Muscle of back (tissue), 11 donors: Measurements from ENCODE around the gene OVCA2. TPM values are rescaled to one million over a fixed set of nuclear protein-coding genes. Genes with fewer than 3 reads are reported as not detected.

ENCODE experiments used
- DNase-seq, 3 donors: peaks; one replicate each; pipeline versions ENCODE4 v3.0.0 to v3.0.0-alpha.2; 2013
- polyA plus RNA-seq, 10 donors: library from polyadenylated mRNA; unstranded; fragments of 120-200 nt; gene quantifications; one replicate each; pipeline ENCODE4 v1.2.1, GENCODE V29; 2013; ENCODE audit not compliant: insufficient read length in 10 of 10

The OVCA2 gene
- polyA plus RNA-seq, 10 donors: 6.5 to 15.3 (median 10.6) TPM

DNA sequence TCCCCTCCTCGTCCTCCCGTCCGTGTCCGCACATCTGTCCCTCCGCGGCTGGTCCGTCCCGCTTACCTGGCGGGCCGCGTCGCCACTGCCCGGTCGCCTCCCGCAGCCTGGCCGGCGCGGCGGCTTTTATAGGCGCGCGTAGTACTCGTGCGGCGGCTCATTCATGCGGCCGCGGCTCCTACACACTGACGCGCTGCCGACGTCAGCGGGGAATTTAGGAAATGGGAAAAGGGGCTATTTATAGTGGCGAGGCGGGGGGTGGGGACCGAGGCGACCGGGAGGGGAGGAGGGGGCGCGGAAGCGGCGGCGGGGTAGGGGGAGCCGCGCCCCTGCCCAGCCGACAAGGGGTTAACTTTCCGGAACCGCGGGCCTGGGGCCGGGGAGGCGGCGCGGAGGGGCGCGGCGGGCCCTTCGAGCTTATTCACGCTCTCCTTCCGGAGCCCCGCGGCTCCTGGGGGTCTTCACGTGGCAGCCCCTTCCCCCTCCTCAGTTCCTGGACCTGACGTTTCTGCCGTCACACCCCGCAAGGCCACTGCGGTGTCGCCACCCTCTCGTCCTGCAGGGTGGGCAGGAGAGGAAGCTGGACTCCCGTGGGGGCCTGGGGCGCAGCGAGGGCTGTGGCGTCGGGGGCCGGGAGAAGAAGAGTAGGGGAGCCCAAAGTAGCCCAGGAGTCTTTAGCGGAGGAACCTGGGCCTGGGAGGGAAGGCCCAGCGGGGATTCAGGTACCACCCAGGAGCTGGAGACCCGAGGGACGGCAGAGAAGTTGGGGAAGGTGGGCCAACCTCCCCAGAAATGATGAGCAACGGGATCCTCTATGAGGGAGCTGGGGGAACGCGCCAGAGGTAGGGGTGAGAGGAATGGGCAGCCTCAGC is 9.5 kb downstream of the OVCA2 start:
- peak in 1 of 3 donors; percentile 69 for DNase-seq

DNA sequence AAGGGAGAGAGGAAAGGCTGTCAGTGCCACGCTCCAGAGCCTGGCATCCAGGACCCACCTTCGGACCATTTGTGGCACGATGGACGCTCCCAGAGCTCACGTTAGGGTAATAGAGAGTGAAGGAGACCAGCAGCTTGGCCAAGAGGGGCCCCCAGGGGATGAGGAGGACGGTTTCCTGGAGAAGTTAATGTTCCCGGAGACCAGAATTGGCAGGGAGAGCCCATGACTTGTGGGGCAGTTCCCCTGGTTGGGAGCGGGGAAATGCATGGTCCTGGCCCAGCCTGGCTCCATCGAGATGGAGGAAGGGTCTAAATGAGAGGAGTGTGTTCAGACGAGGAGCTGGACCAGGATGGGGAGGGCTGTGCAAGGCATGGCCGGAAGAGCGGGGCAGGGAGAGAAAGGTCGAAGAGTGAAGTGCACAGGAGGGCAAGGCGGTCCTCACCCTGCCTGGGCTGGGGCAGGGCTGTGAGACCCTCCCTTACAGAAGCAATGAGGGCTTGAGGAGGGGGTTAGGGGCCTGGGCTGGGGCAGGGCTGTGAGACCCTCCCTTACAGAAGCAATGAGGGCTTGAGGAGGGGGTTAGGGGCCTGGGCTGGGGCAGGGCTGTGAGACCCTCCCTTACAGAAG is 10.2 kb downstream of the OVCA2 start:
- DNase-seq: peak in 1 of 3 donors; percentile 61

DNA sequence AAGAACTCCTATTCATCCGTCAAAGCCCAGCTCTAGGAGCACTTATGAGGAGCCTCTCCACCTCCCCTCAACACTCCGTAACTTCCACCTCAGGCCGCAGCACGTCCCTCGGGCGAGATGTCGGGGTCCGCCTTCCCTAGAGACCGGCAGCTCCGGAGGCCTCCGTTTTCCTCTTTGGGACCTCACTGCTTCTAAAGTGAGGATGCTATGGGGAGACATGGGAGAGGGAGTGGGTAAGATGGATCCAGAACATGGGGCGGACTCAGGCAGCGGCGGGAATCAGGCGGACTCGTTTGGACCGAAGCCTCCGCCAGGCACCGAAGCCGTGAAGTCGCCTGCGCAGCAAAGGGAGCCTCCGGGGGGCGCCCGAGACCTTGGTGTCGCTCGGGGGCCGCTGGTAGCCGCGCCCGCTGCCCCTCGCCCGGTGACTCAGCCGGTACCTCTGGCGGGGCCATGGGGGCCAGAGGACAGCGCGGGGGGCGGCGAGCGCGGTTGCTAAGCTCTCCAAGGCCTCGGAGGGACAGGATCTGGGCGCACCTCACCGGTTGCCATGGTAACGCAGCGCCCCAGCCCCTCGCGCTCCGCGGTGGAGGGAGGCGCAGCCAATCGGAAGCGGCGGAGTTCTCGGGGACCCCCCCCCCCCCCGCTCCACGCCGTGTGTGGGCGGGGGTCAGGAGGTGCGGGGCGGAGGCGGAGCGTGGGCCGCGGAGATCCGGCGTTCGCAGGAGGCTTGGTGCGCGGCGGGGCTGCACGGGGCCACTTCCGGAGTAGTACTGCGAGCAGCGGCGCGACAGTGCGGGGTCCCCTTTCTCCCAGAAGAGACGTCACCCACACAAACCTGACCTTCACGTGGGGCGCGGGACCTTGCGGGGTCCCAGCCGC is 11.8 kb downstream of the OVCA2 start:
- DNase-seq: peak in 2 of 3 donors; percentile 77 to 93

DNA sequence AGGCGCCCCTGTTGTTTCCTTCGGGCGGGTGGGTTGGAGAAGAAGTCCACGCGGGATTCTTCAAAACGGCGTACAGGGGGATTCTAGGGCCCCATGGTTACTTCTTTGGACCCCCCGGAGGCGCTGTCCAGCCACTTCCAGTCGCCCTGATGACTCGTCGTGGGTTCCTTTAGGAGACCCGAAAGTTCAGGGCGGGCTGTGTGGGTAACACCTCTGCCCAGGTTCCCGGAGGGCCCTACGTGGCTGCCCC is 12.4 kb downstream of the OVCA2 start:
- no peak for DNase-seq

DNA sequence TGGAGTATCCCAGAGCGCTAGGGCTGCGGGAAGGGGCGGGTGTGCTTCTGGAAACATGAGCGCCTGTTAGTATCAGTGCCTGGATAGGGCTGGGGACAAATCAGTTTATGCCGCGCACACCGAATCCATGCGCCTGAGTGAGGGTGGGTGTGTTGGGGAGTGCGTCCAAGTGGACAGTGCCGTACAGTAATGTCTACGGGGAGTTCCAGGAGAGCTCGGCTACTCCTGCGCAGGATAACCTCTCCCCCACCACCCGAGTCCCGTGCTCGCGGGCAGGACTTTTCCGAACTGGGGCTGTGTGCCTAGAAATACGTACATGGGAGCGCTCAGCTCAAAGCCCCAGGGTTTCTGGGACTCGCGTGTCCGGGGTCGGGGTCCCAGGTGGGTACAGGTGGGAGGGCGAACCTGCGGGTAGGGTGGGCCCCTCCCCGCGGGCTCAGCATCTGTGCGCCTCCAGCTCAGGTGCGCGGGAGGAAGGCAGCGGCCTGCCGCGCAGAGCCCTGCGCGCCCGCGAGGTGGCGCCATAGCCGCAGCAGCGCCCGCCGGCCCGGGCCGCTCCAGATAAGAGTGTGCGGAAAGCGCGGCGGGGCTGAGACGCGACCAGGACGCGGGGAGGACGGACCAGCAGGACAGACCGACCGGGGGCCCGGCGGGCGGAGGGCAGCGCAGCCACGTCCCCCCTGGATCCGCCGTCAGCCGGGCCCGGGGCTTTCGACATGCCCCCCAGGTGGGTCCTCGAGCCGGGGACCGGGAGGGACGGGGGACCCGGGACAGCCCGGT is 12.9 kb downstream of the OVCA2 start, which contains the start of gene HIC1:
Gene HIC1, plus strand, starts transcription at position 592 of the 780 bp plus-strand sequence. CDS start 1,588 bp downstream, outside the sequence.
- DNase-seq: peak in 2 of 3 donors; percentile 89 to 95

DNA sequence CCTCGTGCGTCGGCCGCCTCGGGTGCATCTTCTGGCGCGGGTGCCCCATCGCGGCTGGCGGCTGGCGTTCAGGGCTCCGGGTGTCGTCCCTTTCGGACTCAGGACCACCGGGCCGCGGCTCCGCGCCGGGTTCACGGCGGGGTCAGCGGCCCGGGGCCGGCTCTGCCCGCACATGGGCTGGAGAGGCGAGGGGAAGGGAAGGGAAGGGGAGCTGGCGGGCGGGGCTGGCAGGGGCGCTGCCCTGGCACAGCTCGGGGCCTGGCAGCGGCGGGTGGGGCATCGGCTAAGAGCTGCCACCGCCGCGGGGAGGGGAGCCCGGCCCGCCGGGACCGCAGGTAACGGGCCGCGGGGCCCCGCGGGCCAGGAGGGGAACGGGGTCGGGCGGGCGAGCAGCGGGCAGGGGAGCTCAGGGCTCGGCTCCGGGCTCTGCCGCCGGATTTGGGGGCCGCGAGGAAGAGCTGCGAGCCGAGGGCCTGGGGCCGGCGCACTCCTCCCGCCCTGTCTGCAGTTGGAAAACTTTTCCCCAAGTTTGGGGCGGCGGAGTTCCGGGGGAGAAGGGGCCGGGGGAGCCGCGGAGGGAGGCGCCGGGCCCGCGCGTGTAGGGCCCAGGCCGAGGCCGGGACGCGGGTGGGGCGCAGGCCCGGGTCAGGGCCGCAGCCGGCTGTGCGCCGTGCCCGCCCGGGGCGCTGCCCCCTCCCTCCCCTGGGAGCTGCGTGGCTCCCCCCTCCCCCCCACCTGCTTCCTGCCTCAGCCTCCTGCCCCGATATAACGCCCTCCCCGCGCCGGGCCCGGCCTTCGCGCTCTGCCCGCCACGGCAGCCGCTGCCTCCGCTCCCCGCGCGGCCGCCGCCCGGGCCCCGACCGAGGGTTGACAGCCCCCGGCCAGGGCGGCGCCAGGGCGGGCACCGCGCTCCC is 13.7 kb downstream of the OVCA2 start:
- peak in 2 of 3 donors; percentile 59 to 85 for DNase-seq

DNA sequence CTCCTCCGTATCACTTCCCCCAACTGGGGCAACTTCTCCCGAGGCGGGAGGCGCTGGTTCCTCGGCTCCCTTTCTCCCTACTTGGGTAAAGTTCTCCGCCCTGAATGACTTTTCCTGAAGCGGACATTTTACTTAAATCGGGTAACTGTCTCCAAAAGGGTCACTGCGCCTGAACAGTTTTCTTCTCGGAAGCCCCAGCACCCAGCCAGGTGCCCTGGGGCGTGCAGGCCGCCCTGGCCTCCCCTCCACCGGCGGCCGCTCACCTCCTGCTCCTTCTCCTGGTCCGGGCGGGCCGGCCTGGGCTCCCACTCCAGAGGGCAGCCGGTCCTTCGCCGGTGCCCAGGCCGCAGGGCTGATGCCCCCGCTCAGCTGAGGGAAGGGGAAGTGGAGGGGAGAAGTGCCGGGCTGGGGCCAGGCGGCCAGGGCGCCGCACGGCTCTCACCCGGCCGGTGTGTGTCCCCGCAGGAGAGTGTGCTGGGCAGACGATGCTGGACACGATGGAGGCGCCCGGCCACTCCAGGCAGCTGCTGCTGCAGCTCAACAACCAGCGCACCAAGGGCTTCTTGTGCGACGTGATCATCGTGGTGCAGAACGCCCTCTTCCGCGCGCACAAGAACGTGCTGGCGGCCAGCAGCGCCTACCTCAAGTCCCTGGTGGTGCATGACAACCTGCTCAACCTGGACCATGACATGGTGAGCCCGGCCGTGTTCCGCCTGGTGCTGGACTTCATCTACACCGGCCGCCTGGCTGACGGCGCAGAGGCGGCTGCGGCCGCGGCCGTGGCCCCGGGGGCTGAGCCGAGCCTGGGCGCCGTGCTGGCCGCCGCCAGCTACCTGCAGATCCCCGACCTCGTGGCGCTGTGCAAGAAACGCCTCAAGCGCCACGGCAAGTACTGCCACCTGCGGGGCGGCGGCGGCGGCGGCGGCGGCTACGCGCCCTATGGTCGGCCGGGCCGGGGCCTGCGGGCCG is 14.7 kb downstream of the OVCA2 start:
- DNase-seq: peak in 2 of 3 donors; percentile 53 to 87

DNA sequence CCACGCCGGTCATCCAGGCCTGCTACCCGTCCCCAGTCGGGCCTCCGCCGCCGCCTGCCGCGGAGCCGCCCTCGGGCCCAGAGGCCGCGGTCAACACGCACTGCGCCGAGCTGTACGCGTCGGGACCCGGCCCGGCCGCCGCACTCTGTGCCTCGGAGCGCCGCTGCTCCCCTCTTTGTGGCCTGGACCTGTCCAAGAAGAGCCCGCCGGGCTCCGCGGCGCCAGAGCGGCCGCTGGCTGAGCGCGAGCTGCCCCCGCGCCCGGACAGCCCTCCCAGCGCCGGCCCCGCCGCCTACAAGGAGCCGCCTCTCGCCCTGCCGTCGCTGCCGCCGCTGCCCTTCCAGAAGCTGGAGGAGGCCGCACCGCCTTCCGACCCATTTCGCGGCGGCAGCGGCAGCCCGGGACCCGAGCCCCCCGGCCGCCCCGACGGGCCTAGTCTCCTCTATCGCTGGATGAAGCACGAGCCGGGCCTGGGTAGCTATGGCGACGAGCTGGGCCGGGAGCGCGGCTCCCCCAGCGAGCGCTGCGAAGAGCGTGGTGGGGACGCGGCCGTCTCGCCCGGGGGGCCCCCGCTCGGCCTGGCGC is 15.4 kb downstream of the OVCA2 start:
- peak in 2 of 3 donors; percentile 30 to 79 for DNase-seq

DNA sequence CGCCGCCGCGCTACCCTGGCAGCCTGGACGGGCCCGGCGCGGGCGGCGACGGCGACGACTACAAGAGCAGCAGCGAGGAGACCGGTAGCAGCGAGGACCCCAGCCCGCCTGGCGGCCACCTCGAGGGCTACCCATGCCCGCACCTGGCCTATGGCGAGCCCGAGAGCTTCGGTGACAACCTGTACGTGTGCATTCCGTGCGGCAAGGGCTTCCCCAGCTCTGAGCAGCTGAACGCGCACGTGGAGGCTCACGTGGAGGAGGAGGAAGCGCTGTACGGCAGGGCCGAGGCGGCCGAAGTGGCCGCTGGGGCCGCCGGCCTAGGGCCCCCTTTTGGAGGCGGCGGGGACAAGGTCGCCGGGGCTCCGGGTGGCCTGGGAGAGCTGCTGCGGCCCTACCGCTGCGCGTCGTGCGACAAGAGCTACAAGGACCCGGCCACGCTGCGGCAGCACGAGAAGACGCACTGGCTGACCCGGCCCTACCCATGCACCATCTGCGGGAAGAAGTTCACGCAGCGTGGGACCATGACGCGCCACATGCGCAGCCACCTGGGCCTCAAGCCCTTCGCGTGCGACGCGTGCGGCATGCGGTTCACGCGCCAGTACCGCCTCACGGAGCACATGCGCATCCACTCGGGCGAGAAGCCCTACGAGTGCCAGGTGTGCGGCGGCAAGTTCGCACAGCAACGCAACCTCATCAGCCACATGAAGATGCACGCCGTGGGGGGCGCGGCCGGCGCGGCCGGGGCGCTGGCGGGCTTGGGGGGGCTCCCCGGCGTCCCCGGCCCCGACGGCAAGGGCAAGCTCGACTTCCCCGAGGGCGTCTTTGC is 16.2 kb downstream of the OVCA2 start:
- peak in 2 of 3 donors; percentile 44 to 81 for DNase-seq

DNA sequence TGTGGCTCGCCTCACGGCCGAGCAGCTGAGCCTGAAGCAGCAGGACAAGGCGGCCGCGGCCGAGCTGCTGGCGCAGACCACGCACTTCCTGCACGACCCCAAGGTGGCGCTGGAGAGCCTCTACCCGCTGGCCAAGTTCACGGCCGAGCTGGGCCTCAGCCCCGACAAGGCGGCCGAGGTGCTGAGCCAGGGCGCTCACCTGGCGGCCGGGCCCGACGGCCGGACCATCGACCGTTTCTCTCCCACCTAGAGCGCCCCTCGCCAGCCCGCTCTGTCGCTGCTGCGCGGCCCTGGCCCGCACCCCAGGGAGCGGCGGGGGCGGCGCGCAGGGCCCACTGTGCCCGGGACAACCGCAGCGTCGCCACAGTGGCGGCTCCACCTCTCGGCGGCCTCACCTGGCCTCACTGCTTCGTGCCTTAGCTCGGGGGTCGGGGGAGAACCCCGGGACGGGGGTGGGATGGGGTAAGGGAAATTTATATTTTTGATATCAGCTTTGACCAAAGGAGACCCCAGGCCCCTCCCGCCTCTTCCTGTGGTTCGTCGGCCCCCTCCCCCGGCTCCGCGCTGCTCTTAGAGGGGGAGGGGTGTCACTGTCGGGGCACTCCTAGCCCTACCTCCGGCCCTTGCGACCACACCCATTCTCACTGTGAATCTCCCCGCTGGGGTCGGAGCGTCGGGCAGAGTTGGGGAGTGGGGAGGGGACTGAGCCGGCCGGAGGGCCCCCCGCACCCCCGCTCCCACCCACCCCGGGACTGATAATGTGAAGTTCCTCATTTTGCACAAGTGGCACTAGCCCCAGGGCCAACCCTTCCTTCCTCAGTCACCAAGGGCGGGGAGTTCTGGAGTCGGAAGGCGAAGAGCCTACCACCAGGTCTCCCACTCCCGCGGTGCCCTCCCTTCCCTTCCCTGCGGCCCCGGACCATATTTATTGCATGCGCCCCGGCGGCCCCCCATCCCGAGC is 17.0 kb downstream of the OVCA2 start:
- DNase-seq: peak in 2 of 3 donors; percentile 75 to 86

DNA sequence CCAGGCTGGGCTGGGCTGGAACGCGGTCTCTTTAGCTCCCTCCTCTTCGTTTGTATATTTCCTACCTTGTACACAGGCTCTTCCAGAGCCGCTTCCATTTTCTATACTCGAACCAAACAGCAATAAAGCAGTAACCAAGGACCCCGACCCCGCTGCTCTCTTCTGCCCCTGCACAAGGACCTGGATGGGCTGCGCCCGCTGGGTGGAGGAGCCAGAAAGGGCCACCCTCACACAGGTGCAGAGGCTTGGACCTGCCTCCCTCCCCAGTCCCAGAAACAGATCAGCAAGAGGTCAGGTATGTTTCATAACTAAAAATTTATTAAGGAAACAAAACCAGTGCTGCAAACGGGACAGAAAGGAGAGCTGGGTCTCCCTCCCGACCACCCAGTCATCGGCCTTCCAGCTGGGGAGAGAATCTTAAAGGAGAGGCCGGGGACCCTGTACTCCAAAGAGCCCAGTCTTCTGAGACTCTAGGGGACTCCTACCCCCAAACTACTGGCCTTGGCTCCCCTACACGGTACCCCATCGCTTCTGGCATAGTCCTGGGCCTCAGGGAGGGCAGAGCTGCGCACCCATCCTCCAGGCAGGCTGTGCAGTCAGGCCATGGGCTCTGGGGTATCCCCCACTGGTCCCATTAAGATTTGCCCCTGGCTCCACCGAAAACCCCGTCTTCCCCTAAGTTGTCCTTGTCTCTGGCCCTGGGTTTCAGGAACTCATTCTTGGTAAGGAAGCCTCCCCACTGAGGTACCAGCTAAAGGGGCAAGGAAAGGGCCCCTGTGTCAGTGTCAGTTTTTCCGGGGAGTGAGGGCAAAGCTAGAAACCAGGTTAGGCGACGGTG is 17.9 kb downstream of the OVCA2 start:
- peak in 2 of 3 donors; percentile 12 to 48 for DNase-seq

DNA sequence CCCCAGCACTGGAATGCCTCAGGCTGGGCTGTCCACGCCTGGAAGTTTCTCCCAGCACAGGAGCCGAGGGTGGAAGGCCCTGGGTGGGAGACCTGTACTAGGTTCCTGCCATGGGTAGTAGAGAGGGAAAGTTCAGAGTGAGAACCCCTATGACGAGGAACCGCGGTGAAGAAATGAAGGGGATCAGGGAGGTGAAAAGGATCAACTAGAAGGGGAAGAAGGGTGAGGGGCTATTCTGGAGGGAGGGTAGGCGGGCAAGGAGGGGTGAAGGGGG is 18.5 kb downstream of the OVCA2 start:
- DNase-seq: no peak

DNA sequence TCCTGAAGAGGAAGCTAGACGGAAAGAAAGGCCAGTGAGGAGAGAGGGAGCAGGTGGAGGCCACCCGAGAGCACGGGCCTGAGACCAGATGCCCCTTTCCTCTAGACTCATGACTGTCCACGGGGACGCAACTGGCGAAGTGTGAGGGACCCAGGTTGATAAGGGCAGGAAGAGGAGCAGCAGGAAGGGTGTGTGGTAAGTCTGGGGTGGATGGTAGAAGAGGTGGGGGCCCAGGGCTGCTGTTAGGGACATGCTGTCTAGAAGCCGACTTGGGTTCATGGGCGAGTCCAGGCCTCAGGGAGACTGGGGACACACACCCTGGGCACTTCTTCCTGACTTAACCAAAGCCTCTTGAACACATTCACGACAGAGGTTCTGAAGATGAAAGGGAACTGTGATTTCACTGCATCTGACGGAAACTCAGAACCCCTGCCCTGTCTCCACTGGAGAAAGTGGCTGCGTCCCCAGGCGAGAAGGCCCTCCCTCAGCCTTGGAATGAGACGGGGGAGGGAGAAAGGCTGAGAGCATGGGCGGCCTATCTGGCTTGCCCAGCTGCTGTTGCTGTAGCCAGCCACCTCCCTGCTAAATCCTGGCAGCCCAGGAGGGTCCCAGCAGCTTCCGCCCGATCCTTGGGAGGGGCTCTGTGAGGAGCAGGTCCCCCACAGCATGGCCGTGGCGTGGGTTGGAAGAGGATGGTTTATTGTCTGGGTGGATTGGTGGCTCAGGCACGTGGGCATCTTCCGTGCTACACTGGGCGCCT is 19.0 kb downstream of the OVCA2 start:
- peak in 2 of 3 donors; percentile 46 to 71 for DNase-seq

DNA sequence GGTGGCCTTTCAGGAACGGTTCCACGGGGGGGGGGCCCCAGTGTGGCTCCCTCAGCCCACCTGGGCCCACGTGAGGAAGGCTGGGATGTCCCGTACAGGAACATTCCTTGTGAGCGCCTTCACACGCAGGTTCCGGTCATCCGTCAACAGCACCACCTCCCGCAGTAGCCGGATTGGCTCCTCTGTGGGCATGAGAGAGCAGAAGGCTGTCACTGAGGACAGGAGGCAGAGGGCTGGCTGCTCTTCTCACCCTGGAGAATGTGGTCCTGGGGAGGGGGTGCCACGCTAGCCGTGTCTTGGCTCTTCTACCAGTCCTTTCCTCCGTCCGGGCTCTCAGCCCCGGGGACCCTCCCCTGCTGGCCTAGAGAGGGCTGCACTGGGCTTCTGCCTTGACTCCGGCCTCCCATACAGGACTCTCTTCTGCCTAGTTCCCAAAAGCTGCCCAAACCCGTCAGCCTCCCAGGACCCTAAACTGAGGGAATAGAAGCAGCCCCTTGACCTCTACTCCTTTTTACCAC is 19.7 kb downstream of the OVCA2 start:
- DNase-seq: peak in 2 of 3 donors; percentile 22 to 55
